ENCODE measurements around the gene PTGFRN. TPM values are rescaled to one million over a fixed set of nuclear protein-coding genes. Genes with fewer than 3 reads are reported as not detected.

Gene PTGFRN
- total and polyA plus RNA-seq, 4 donors: 5.4 to 12.6 (median 7.2) TPM

GRCh38 chr1:116878804-116879477 lies 30.8 kb upstream of the PTGFRN start:
- no peak overlapping the region for H3K27ac ChIP-seq (ENCODE audit: low read depth in 1 of 2, low read length in 2 of 2)
- no peaks in the 10 kb centered on the region for H3K9me3 ChIP-seq (ENCODE audit: control insufficient read depth in 4 of 4, low read length in 3 of 4)
- WGBS: 61% methylated on average over 10 of the region's 10 CpGs
- H3K27me3 ChIP-seq (ENCODE audit: control insufficient read depth in 4 of 4, insufficient read depth in 4 of 4, low read length in 3 of 4): peaks cover 0 to 3% (median 0%) of the 10 kb centered on the region in 4 donors
- H3K36me3 ChIP-seq (ENCODE audit: control insufficient read depth in 4 of 4, insufficient read depth in 3 of 4, low read depth in 1 of 4, low read length in 3 of 4): no peaks in the 10 kb centered on the region
- no peak overlapping the region for H3K4me3 ChIP-seq (ENCODE audit: low read depth in 1 of 3, low read length in 3 of 3)
- H3K9ac ChIP-seq (ENCODE audit: low read depth in 1 of 2, low read length in 2 of 2): no peak overlapping the region
- TF ChIP-seq TAF1 (conservative IDR thresholded peaks at IDR 0.05) (no peak), JUND (IDR thresholded peaks at IDR 0.05) (no peak), HNF4G (IDR thresholded peaks at IDR 0.05) (no peak), HNF4A (conservative IDR thresholded peaks at IDR 0.05) (no peak), RXRA (IDR thresholded peaks at IDR 0.05) (no peak), EGR1 (IDR thresholded peaks at IDR 0.05; ENCODE audit: low read depth in 2 of 2) (no peak), RAD21 (IDR thresholded peaks at IDR 0.05) (no peak), FOXA1 (IDR thresholded peaks at IDR 0.05) (no peak), YY1 (IDR thresholded peaks at IDR 0.05) (no peak), NR2F2 (IDR thresholded peaks at IDR 0.05) (no peak), FOXA2 (IDR thresholded peaks at IDR 0.05) (no peak), GABPA (IDR thresholded peaks at IDR 0.05 in 1 of 2, conservative IDR thresholded peaks at IDR 0.05 in 1 of 2) (no peak)
- TF ChIP-seq, protein P1, sequence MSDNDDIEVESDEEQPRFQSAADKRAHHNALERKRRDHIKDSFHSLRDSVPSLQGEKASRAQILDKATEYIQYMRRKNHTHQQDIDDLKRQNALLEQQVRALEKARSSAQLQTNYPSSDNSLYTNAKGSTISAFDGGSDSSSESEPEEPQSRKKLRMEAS (IDR thresholded peaks at IDR 0.05): no peak
- TF ChIP-seq, protein P2, sequence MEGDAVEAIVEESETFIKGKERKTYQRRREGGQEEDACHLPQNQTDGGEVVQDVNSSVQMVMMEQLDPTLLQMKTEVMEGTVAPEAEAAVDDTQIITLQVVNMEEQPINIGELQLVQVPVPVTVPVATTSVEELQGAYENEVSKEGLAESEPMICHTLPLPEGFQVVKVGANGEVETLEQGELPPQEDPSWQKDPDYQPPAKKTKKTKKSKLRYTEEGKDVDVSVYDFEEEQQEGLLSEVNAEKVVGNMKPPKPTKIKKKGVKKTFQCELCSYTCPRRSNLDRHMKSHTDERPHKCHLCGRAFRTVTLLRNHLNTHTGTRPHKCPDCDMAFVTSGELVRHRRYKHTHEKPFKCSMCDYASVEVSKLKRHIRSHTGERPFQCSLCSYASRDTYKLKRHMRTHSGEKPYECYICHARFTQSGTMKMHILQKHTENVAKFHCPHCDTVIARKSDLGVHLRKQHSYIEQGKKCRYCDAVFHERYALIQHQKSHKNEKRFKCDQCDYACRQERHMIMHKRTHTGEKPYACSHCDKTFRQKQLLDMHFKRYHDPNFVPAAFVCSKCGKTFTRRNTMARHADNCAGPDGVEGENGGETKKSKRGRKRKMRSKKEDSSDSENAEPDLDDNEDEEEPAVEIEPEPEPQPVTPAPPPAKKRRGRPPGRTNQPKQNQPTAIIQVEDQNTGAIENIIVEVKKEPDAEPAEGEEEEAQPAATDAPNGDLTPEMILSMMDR (IDR thresholded peaks at IDR 0.05; ENCODE audit: low read depth, low read length, missing input control): no peak
- TF ChIP-seq, protein P3, sequence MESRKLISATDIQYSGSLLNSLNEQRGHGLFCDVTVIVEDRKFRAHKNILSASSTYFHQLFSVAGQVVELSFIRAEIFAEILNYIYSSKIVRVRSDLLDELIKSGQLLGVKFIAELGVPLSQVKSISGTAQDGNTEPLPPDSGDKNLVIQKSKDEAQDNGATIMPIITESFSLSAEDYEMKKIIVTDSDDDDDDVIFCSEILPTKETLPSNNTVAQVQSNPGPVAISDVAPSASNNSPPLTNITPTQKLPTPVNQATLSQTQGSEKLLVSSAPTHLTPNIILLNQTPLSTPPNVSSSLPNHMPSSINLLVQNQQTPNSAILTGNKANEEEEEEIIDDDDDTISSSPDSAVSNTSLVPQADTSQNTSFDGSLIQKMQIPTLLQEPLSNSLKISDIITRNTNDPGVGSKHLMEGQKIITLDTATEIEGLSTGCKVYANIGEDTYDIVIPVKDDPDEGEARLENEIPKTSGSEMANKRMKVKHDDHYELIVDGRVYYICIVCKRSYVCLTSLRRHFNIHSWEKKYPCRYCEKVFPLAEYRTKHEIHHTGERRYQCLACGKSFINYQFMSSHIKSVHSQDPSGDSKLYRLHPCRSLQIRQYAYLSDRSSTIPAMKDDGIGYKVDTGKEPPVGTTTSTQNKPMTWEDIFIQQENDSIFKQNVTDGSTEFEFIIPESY (IDR thresholded peaks at IDR 0.05): no peak
- TF ChIP-seq, protein P4, sequence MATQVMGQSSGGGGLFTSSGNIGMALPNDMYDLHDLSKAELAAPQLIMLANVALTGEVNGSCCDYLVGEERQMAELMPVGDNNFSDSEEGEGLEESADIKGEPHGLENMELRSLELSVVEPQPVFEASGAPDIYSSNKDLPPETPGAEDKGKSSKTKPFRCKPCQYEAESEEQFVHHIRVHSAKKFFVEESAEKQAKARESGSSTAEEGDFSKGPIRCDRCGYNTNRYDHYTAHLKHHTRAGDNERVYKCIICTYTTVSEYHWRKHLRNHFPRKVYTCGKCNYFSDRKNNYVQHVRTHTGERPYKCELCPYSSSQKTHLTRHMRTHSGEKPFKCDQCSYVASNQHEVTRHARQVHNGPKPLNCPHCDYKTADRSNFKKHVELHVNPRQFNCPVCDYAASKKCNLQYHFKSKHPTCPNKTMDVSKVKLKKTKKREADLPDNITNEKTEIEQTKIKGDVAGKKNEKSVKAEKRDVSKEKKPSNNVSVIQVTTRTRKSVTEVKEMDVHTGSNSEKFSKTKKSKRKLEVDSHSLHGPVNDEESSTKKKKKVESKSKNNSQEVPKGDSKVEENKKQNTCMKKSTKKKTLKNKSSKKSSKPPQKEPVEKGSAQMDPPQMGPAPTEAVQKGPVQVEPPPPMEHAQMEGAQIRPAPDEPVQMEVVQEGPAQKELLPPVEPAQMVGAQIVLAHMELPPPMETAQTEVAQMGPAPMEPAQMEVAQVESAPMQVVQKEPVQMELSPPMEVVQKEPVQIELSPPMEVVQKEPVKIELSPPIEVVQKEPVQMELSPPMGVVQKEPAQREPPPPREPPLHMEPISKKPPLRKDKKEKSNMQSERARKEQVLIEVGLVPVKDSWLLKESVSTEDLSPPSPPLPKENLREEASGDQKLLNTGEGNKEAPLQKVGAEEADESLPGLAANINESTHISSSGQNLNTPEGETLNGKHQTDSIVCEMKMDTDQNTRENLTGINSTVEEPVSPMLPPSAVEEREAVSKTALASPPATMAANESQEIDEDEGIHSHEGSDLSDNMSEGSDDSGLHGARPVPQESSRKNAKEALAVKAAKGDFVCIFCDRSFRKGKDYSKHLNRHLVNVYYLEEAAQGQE (IDR thresholded peaks at IDR 0.05): no peak
- DNase-seq (ENCODE audit: low spot score): no peak
- peaks cover 0 to 11% (median 4%) of the 10 kb centered on the region in 4 donors for H3K4me1 ChIP-seq (ENCODE audit: control insufficient read depth in 4 of 4, insufficient read depth in 4 of 4, low read length in 3 of 4)
